ENCODE measurements around the gene GALNS.

GALNS gene

DNA sequence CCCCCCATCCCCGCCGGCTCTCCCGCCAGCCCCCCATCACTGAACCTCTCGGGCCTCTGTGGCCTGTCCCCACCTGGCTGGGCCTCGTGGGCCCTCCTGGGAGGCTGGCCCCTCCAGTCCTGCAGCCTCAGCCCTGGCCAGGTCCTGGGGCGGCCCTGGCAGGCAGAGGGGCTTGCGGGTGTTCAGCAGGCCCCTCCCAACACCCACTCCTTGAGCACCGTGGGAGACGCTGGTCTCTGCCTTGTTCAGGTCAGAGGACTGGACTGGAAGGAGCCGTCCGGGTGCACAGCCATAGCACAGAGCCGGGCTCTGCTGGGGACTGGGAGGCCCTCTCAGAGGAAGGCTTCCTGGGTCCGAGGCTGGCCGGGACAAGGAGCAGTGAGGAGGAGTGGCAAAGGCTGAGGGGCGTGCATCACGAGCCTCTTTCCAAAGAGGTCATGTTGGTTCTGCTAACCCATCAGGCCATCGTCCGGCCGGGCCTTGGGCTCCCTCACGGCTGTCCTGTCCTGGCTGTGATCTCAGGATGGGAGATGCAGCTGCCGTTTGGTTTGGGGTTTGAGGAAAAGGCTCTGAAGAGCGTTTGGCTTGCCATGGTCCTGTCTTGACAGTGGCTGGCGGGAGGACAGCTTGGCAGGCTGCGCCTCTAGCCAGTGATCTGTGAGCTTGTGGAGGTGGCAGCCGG lies 16.0 kb upstream of the GALNS start:
- no peak for DNase-seq (ENCODE audit: low read depth)
- in situ Hi-C loops (cut with HindIII; ENCODE audit: low sequenced_read_pairs): loop anchor here (25.0 kb wide), 1 partner anchor 110 kb away; no protein-coding TSS in a partner anchor
- H3K4me3 ChIP-seq (ENCODE audit: low read depth, low read length): no peak overlapping the region
- TF ChIP-seq, protein P1, sequence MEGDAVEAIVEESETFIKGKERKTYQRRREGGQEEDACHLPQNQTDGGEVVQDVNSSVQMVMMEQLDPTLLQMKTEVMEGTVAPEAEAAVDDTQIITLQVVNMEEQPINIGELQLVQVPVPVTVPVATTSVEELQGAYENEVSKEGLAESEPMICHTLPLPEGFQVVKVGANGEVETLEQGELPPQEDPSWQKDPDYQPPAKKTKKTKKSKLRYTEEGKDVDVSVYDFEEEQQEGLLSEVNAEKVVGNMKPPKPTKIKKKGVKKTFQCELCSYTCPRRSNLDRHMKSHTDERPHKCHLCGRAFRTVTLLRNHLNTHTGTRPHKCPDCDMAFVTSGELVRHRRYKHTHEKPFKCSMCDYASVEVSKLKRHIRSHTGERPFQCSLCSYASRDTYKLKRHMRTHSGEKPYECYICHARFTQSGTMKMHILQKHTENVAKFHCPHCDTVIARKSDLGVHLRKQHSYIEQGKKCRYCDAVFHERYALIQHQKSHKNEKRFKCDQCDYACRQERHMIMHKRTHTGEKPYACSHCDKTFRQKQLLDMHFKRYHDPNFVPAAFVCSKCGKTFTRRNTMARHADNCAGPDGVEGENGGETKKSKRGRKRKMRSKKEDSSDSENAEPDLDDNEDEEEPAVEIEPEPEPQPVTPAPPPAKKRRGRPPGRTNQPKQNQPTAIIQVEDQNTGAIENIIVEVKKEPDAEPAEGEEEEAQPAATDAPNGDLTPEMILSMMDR (IDR thresholded peaks at IDR 0.05; ENCODE audit: low read depth, low read length, missing control alignments): no peak

DNA sequence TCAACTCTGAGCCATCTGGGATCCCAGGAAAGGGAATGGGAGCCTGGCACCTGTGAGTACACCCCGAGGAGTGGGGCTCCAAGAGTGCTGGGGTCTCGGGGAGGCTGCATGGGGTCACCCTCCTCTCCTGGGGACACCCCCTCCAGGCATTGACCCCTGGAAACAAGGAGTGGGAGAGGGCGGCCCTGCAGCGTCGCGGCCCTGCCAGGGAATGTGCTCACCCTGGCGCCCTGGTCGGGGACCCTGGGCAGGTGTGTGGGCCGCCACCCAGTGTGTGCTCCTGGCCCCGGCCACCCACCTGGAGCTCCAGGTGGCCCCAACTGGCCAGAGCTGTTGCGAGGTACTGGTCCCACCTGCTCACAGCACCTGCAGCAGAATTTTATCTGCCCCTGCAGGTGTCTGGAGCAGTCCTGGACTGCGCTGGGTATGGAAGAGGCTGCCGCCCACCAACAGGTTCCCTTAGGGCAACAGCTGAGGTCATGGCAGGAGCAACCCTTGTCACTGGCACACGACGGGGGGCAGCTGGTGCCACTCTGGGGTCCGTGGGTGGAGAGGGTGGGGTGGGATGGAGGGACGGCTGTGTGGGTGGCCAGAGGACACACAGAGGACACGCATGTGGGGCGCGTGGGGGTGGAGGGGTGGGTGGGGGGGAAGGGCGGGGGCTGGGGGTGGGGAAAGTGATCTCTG lies 15.1 kb upstream of the GALNS start:
- in situ Hi-C loops (cut with HindIII; ENCODE audit: low sequenced_read_pairs): loop anchor here (25.0 kb wide), 1 partner anchor 110 kb away; no protein-coding TSS in a partner anchor
- no peak overlapping the region for H3K4me3 ChIP-seq (ENCODE audit: low read depth, low read length)
- TF ChIP-seq, protein P1 (IDR thresholded peaks at IDR 0.05; ENCODE audit: low read depth, low read length, missing control alignments): no peak

DNA sequence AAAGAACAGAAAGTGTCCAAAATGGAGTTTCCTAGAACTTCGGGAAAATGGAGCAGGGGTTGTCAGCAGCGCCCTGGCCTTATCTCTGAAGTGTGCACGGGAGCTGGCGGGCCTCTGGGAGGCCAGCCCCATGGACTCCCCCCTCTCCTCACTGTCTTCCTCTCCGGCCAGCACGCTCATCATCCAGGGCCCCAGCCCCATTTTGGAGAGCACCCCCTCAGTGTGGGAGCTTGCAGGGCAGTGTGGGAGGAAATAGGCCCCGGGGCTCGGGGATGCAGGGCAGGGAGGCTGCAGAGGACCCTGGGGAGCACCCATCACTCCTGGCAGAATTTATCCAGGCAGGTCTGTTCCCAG lies 14.6 kb upstream of the GALNS start:
- TF ChIP-seq, protein P1 (IDR thresholded peaks at IDR 0.05; ENCODE audit: low read depth, low read length, missing control alignments): no peak
- in situ Hi-C loops (cut with HindIII; ENCODE audit: low sequenced_read_pairs): loop anchor here (25.0 kb wide), 1 partner anchor 109 kb away; no protein-coding TSS in a partner anchor
- H3K4me3 ChIP-seq (ENCODE audit: low read depth, low read length): no peak overlapping the region
- no peak for DNase-seq (ENCODE audit: low read depth)

More for the DNA sequence above, 15.1 kb upstream of the GALNS start:
- DNase-seq (ENCODE audit: low read depth): no peak

DNA sequence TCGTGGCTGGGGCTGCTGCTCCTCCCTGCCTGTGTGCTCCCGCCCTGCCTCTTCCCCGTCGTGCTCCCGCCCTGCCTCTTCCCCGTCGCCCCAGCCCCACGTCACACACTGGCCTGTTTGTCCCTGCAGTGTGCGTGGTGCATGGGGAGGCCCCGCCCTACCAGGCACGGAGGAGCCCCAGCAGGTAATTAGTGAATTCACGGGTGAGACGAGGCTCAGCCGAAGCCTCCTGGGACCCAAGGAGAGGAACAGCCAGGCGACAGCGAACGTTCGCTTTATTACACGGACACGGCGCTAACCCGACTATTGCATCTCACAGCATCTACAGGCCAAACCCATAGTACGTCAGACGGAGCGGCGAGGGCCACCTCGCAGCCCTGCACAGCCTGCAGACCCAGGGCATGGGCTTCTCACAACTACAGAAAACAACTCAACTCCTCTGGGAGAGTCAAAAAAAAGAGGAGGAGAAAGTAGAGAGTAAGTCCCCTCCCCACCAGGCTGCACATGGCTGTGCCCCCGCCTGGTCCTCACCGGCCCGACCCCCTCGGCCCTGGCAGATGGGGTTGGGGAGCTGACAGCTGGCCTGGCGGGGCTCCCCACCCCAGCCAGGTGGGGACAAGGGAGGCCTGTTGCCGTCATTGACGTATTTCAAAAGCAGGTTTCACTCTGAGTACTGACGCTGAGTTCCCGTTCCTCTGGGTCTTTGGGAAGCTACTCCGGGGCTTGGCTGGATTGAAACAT lies 14.0 kb upstream of the GALNS start:
- TF ChIP-seq, protein P1 (IDR thresholded peaks at IDR 0.05; ENCODE audit: low read depth, low read length, missing control alignments): no peak
- DNase-seq (ENCODE audit: low read depth): no peak
- no peak overlapping the region for H3K4me3 ChIP-seq (ENCODE audit: low read depth, low read length)
- in situ Hi-C loops (cut with HindIII; ENCODE audit: low sequenced_read_pairs): loop anchor here (25.0 kb wide), 1 partner anchor 108 kb away; no protein-coding TSS in a partner anchor

DNA sequence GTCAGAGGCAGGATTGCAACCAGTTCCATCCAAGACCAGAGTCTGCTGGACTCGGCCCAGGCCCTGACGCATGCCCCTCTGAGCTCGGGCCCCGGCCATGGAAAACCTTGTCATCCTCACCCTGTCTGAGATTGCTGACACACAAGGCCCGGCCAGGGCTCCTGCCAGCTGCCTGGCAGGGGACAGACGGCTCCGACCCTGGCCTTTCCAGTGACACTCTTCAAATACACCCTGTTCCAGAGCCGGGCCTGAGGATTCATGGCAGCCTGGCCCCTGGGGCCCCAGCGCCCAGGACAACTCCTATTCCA lies 12.9 kb upstream of the GALNS start:
- no peak overlapping the region for H3K4me3 ChIP-seq (ENCODE audit: low read depth, low read length)
- TF ChIP-seq, protein P1 (IDR thresholded peaks at IDR 0.05; ENCODE audit: low read depth, low read length, missing control alignments): no peak
- DNase-seq (ENCODE audit: low read depth): no peak
- in situ Hi-C loops (cut with HindIII; ENCODE audit: low sequenced_read_pairs): loop anchor here (25.0 kb wide), 1 partner anchor 107 kb away; no protein-coding TSS in a partner anchor

DNA sequence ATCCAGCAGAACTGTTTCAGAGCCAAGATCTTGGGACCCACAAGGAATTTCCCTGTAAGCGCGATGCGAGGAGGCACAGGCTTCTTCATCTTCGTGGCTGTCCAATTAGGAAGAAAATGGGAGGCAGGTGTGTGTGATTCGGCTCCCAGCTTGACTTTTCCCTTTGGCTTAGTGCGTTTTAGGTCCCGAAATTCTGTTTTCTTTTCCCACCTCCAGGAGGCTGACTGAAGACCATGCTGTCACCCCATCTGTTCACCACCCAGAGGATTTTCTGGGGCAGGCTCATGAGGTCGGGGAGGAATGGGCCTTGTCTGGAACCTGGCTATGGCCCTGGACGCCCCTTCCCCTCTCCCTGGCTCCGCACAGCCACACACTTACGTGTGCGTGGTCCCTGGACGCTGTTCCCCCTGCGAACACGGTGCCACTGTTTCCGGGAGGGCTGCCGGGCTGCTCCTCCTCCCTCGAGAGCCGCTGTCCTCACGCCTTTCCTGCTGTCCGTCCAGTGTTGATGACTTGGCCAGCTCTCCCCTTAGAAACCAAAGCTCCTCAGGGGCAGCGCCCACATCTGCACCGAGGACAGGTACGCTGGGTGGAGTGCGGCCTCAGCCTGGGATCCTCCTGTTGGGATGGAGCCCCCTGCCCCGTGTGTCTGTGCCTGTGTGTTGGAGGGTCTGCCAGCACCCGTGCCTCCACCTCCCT lies 12.4 kb upstream of the GALNS start:
- no peak overlapping the region for H3K4me3 ChIP-seq (ENCODE audit: low read depth, low read length)
- TF ChIP-seq, protein P1 (IDR thresholded peaks at IDR 0.05; ENCODE audit: low read depth, low read length, missing control alignments): no peak
- no peak for DNase-seq (ENCODE audit: low read depth)
- in situ Hi-C loops (cut with HindIII; ENCODE audit: low sequenced_read_pairs): loop anchor here (25.0 kb wide), 1 partner anchor 107 kb away; no protein-coding TSS in a partner anchor
